H1 (cell line): ENCODE data around the gene FOXF2. TPM values are rescaled to one million over a fixed set of nuclear protein-coding genes. Genes with fewer than 3 reads are reported as not detected.

ENCODE experiments used
- BACH1 ChIP-seq: IDR thresholded peaks from 2 replicates; pipeline ENCODE4 v1.6.1; 2012; ENCODE audit warnings: low read length, improper control_type of control experiment
- BRCA1 ChIP-seq: IDR thresholded peaks from 2 replicates; pipeline ENCODE4 v1.6.1; 2012; ENCODE audit warnings: low read depth, low read length, improper control_type of control experiment
- CBX8 ChIP-seq: fragments of 300-800, 300-1000 bp; sonication (generic); IDR thresholded peaks from 2 replicates; pipeline ENCODE4 v1.7.1; 2016; ENCODE audit warnings: low read depth, low read length, borderline replicate concordance
- FOSL1 ChIP-seq: IDR thresholded peaks from 2 replicates; pipeline ENCODE4 v1.6.1; 2011; ENCODE audit warnings: mild to moderate bottlenecking, low read depth, low read length, moderate library complexity; ENCODE audit not compliant: insufficient read depth
- GABPA ChIP-seq: IDR thresholded peaks from 2 replicates; pipeline ENCODE4 v1.6.1; 2011; ENCODE audit warnings: mild to moderate bottlenecking, low read length, moderate library complexity, borderline replicate concordance; ENCODE audit not compliant: insufficient read depth
- MAX ChIP-seq: IDR thresholded peaks from 2 replicates; pipeline ENCODE4 v1.6.1; 2012; ENCODE audit warnings: inconsistent platforms
- NANOG ChIP-seq: IDR thresholded peaks from 2 replicates; pipeline ENCODE4 v1.6.1; 2011; ENCODE audit warnings: low read length, low read depth, mild to moderate bottlenecking, inconsistent platforms; ENCODE audit not compliant: insufficient read depth, poor library complexity, severe bottlenecking
- RXRA ChIP-seq: IDR thresholded peaks from 2 replicates; pipeline ENCODE4 v1.6.1; 2011; ENCODE audit warnings: low read depth, mild to moderate bottlenecking, low read length, moderate library complexity; ENCODE audit not compliant: insufficient read depth
- SIRT6 ChIP-seq: IDR thresholded peaks from one replicate; pipeline ENCODE4 v1.7.1; 2012; ENCODE audit warnings: low read length, inconsistent platforms
- SIX5 ChIP-seq: IDR thresholded peaks from 2 replicates; pipeline ENCODE4 v1.6.1; 2011; ENCODE audit warnings: mild to moderate bottlenecking, low read depth, low read length
- TCF12 ChIP-seq: IDR thresholded peaks from 2 replicates; pipeline ENCODE4 v1.6.1; 2011; ENCODE audit warnings: low read depth, mild to moderate bottlenecking, low read length
- polyA plus RNA-seq, 7 experiments: library from polyadenylated mRNA; depleted of rRNA in 3 of 7; stranded (reverse) in 5 of 7; unstranded in 2 of 7; fragments of >200 nt in 5 of 7; fragments of 200-250 nt in 2 of 7; gene quantifications; 1 replicate in 5 of 7; 2 replicates in 1 of 7; 4 replicates in 1 of 7; pipeline versions ENCODE4 v1.2.1 to v1.2.3, GENCODE V29; 2011 to 2013; ENCODE audit warnings: missing spikeins in 2 of 7, mixed read lengths in 2 of 7
- total RNA-seq: library from RNA; stranded (reverse); fragmentation: NEBNext Ultra II Directional; extraction: Animal tissue kit (Norgen Biotek cat#: 25700); gene quantifications from 2 replicates; pipeline ENCODE4 v1.2.1, GENCODE V29; 2021
- TF ChIP-seq, protein P1 (sequence below): fragments of 300-600 bp; sonication (generic); IDR thresholded peaks from 2 replicates; pipeline ENCODE4 v1.7.1; 2012; ENCODE audit warnings: low read length, moderate library complexity, mild to moderate bottlenecking, inconsistent platforms; ENCODE audit not compliant: insufficient replicate concordance

FOXF2 gene
- total and polyA plus RNA-seq, 2 of the 8 experiments (the other 6 are each of a cell fraction or from before 2014, with no cell fraction given): 0.05 TPM; not detected in 1

GRCh38 chr6:1367771-1368170 lies 21.6 kb upstream of the FOXF2 start (continued):
- TF ChIP-seq, protein P1, sequence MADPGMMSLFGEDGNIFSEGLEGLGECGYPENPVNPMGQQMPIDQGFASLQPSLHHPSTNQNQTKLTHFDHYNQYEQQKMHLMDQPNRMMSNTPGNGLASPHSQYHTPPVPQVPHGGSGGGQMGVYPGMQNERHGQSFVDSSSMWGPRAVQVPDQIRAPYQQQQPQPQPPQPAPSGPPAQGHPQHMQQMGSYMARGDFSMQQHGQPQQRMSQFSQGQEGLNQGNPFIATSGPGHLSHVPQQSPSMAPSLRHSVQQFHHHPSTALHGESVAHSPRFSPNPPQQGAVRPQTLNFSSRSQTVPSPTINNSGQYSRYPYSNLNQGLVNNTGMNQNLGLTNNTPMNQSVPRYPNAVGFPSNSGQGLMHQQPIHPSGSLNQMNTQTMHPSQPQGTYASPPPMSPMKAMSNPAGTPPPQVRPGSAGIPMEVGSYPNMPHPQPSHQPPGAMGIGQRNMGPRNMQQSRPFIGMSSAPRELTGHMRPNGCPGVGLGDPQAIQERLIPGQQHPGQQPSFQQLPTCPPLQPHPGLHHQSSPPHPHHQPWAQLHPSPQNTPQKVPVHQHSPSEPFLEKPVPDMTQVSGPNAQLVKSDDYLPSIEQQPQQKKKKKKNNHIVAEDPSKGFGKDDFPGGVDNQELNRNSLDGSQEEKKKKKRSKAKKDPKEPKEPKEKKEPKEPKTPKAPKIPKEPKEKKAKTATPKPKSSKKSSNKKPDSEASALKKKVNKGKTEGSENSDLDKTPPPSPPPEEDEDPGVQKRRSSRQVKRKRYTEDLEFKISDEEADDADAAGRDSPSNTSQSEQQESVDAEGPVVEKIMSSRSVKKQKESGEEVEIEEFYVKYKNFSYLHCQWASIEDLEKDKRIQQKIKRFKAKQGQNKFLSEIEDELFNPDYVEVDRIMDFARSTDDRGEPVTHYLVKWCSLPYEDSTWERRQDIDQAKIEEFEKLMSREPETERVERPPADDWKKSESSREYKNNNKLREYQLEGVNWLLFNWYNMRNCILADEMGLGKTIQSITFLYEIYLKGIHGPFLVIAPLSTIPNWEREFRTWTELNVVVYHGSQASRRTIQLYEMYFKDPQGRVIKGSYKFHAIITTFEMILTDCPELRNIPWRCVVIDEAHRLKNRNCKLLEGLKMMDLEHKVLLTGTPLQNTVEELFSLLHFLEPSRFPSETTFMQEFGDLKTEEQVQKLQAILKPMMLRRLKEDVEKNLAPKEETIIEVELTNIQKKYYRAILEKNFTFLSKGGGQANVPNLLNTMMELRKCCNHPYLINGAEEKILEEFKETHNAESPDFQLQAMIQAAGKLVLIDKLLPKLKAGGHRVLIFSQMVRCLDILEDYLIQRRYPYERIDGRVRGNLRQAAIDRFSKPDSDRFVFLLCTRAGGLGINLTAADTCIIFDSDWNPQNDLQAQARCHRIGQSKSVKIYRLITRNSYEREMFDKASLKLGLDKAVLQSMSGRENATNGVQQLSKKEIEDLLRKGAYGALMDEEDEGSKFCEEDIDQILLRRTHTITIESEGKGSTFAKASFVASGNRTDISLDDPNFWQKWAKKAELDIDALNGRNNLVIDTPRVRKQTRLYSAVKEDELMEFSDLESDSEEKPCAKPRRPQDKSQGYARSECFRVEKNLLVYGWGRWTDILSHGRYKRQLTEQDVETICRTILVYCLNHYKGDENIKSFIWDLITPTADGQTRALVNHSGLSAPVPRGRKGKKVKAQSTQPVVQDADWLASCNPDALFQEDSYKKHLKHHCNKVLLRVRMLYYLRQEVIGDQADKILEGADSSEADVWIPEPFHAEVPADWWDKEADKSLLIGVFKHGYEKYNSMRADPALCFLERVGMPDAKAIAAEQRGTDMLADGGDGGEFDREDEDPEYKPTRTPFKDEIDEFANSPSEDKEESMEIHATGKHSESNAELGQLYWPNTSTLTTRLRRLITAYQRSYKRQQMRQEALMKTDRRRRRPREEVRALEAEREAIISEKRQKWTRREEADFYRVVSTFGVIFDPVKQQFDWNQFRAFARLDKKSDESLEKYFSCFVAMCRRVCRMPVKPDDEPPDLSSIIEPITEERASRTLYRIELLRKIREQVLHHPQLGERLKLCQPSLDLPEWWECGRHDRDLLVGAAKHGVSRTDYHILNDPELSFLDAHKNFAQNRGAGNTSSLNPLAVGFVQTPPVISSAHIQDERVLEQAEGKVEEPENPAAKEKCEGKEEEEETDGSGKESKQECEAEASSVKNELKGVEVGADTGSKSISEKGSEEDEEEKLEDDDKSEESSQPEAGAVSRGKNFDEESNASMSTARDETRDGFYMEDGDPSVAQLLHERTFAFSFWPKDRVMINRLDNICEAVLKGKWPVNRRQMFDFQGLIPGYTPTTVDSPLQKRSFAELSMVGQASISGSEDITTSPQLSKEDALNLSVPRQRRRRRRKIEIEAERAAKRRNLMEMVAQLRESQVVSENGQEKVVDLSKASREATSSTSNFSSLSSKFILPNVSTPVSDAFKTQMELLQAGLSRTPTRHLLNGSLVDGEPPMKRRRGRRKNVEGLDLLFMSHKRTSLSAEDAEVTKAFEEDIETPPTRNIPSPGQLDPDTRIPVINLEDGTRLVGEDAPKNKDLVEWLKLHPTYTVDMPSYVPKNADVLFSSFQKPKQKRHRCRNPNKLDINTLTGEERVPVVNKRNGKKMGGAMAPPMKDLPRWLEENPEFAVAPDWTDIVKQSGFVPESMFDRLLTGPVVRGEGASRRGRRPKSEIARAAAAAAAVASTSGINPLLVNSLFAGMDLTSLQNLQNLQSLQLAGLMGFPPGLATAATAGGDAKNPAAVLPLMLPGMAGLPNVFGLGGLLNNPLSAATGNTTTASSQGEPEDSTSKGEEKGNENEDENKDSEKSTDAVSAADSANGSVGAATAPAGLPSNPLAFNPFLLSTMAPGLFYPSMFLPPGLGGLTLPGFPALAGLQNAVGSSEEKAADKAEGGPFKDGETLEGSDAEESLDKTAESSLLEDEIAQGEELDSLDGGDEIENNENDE: no peak
- TF ChIP-seq SIRT6: no peak
- TF ChIP-seq TCF12: no peak
- TF ChIP-seq BACH1: no peak
- TF ChIP-seq CBX8: no peak
- TF ChIP-seq BRCA1: no peak
- no peak for TF ChIP-seq NANOG
- TF ChIP-seq SIX5: no peak
- TF ChIP-seq FOSL1: no peak
- no peak for TF ChIP-seq RXRA
- TF ChIP-seq MAX: no peak
- no peak for TF ChIP-seq GABPA
